GM23338 (cell line): ENCODE measurements around the gene TCP11L2. TPM values are rescaled to one million over a fixed set of nuclear protein-coding genes. Genes with fewer than 3 reads are reported as not detected.
A peak's percentile ranks its signal among the peaks of the same experiment; 100 is the strongest.

Experiments used
- ATAC-seq: fragments of 200-7000 bp; cut with Tn5 transposase; 3 replicates; pipeline ENCODE4 v1.9.1; 2020
- DNase-seq: peaks from one replicate; pipeline ENCODE4 v3.0.0-alpha.2; 2015; ENCODE audit warnings: low spot score
- H2AFZ ChIP-seq: fragments of 200-600 bp; sonication (generic); 2 replicates; pipeline ENCODE4 v1.8.0; 2016; ENCODE audit warnings: antibody characterized with exemption, mild to moderate bottlenecking, moderate library complexity
- H3F3A ChIP-seq: fragments of 200-600 bp; sonication (generic); replicated peaks from 2 replicates; pipeline ENCODE4 v1.8.0; 2017; ENCODE audit warnings: antibody characterized with exemption, mixed run types, low read depth
- H3K27ac ChIP-seq: fragments of 200-600 bp; sonication (generic); 2 replicates; pipeline ENCODE4 v1.6.1; 2016; ENCODE audit warnings: low read depth
- H3K27me3 ChIP-seq: fragments of 200-600 bp; sonication (generic); 2 replicates; pipeline ENCODE4 v1.8.0; 2016; ENCODE audit warnings: mild to moderate bottlenecking, mixed run types, moderate library complexity; ENCODE audit not compliant: insufficient read depth
- H3K36me3 ChIP-seq: fragments of 200-600 bp; sonication (generic); 2 replicates; pipeline ENCODE4 v1.8.0; 2016; ENCODE audit warnings: mild to moderate bottlenecking; ENCODE audit not compliant: insufficient read depth
- H3K4me1 ChIP-seq: fragments of 200-600 bp; sonication (generic); 2 replicates; pipeline ENCODE4 v1.8.0; 2016; ENCODE audit warnings: mild to moderate bottlenecking, moderate library complexity; ENCODE audit not compliant: insufficient read depth
- H3K4me2 ChIP-seq: fragments of 200-600 bp; sonication (generic); 2 replicates; pipeline ENCODE4 v1.7.1; 2017; ENCODE audit warnings: mixed run types
- H3K4me3 ChIP-seq: fragments of 200-600 bp; sonication (generic); 2 replicates; pipeline ENCODE4 v1.6.1; 2016; ENCODE audit warnings: mixed run types
- H3K79me2 ChIP-seq: fragments of 200-600 bp; sonication (generic); replicated peaks from 2 replicates; pipeline ENCODE4 v1.8.0; 2017; ENCODE audit warnings: mild to moderate bottlenecking; ENCODE audit not compliant: insufficient read depth
- H3K9me2 ChIP-seq: fragments of 200-600 bp; sonication (generic); 2 replicates; pipeline ENCODE4 v1.8.0; 2017; ENCODE audit not compliant: insufficient read depth
- H4K20me1 ChIP-seq: fragments of 200-600 bp; sonication (generic); replicated peaks from 2 replicates; pipeline ENCODE4 v1.8.0; 2017; ENCODE audit warnings: mild to moderate bottlenecking; ENCODE audit not compliant: insufficient read depth
- H3K27ac Mint-ChIP-seq: 2 replicates; pipeline ENCODE4 v1.8.0; 2020; ENCODE audit warnings: inconsistent platforms, mild to moderate bottlenecking, moderate library complexity, mixed read lengths
- H3K27me3 Mint-ChIP-seq: 3 replicates; pipeline ENCODE4 v1.8.0; 2022; ENCODE audit warnings: low read depth, mild to moderate bottlenecking, moderate library complexity, mixed read lengths, inconsistent platforms; ENCODE audit not compliant: insufficient read depth, poor library complexity
- H3K36me3 Mint-ChIP-seq: 3 replicates; pipeline ENCODE4 v1.8.0; 2021; ENCODE audit warnings: low read depth, mild to moderate bottlenecking, inconsistent platforms, moderate library complexity, mixed read lengths
- H3K4me1 Mint-ChIP-seq: 3 replicates; pipeline ENCODE4 v1.8.0; 2020; ENCODE audit warnings: mild to moderate bottlenecking, inconsistent platforms, mixed read lengths
- H3K4me3 Mint-ChIP-seq: 3 replicates; pipeline ENCODE4 v1.8.0; 2021; ENCODE audit warnings: moderate library complexity, mild to moderate bottlenecking, inconsistent platforms, mixed read lengths
- H3K9me3 Mint-ChIP-seq: 3 replicates; pipeline ENCODE4 v1.8.0; 2020; ENCODE audit warnings: moderate library complexity, mild to moderate bottlenecking, inconsistent platforms, mixed read lengths
- CREB1 ChIP-seq: fragments of 250-450 bp; sonication (Bioruptor Pico); IDR thresholded peaks from 2 replicates; pipeline ENCODE4 v1.5.0; 2020; ENCODE audit warnings: low read depth, mild to moderate bottlenecking, moderate library complexity
- CTCF ChIP-seq, 2 experiments: fragments of 200-600 bp in 1 of 2; sonication (generic) in 1 of 2; conservative IDR thresholded peaks; 2 replicates each; pipeline versions ENCODE4 v1.5.1 to v1.6.1; 2016 to 2017; ENCODE audit warnings: antibody characterized with exemption in 2 of 2, low read depth in 2 of 2, mild to moderate bottlenecking in 2 of 2, moderate library complexity in 1 of 2
- ETS1 ChIP-seq: IDR thresholded peaks from 2 replicates; pipeline ENCODE4 v1.6.1; 2016; ENCODE audit warnings: antibody characterized with exemption
- EZH2 ChIP-seq: fragments of 200-600 bp; sonication (generic); IDR thresholded peaks from one replicate; pipeline ENCODE4 v1.8.0; 2017; ENCODE audit warnings: antibody characterized with exemption, mild to moderate bottlenecking, low read depth; ENCODE audit not compliant: unreplicated experiment
- EZH2phosphoT487 ChIP-seq: fragments of 200-600 bp; sonication (generic); IDR thresholded peaks from one replicate; pipeline ENCODE4 v1.8.1; 2018; ENCODE audit warnings: antibody characterized with exemption; ENCODE audit not compliant: unreplicated experiment
- JUNB ChIP-seq: IDR thresholded peaks from one replicate; pipeline ENCODE4 v1.6.1; 2016; ENCODE audit warnings: antibody characterized with exemption; ENCODE audit not compliant: unreplicated experiment
- NANOG ChIP-seq: IDR thresholded peaks from 2 replicates; pipeline ENCODE4 v1.6.1; 2016; ENCODE audit warnings: antibody characterized with exemption, borderline replicate concordance
- POLR2AphosphoS5 ChIP-seq: IDR thresholded peaks from 2 replicates; pipeline ENCODE4 v1.6.1; 2016; ENCODE audit warnings: antibody characterized with exemption, low read depth
- REST ChIP-seq: IDR thresholded peaks from one replicate; pipeline ENCODE4 v1.6.1; 2018; ENCODE audit warnings: antibody characterized with exemption; ENCODE audit not compliant: unreplicated experiment
- STAT1 ChIP-seq: IDR thresholded peaks from one replicate; pipeline ENCODE4 v1.6.1; 2016; ENCODE audit warnings: antibody characterized with exemption; ENCODE audit not compliant: unreplicated experiment
- ZNF114 ChIP-seq: fragments of 250-450 bp; sonication (Bioruptor Pico); IDR thresholded peaks from 2 replicates; pipeline ENCODE4 v1.5.0; 2020; ENCODE audit warnings: mild to moderate bottlenecking, moderate library complexity
- ZNF331 ChIP-seq: fragments of 250-450 bp; sonication (Bioruptor Pico); IDR thresholded peaks from 2 replicates; pipeline ENCODE4 v1.5.0; 2020; ENCODE audit warnings: low read depth, mild to moderate bottlenecking, moderate library complexity
- ZNF462 ChIP-seq: fragments of 250-450 bp; sonication (Bioruptor Pico); IDR thresholded peaks from 2 replicates; pipeline ENCODE4 v1.5.0; 2020; ENCODE audit warnings: mild to moderate bottlenecking, moderate library complexity
- polyA plus RNA-seq: library from polyadenylated mRNA; unstranded; fragments of >200 nt; fragmentation: Nextera tagmentation; extraction: Ambion mirVana; gene quantifications from 2 replicates; pipeline ENCODE4 v1.2.1, GENCODE V29; 2016
- total RNA-seq: library from RNA; depleted of rRNA; stranded (reverse); fragments of >200 nt; shearing (Covaris generic); gene quantifications from 2 replicates; pipeline ENCODE4 v1.2.3, GENCODE V29; 2014

Gene TCP11L2
- total and polyA plus RNA-seq, 2 experiments from 2014 or later = 1.4 to 4.4 TPM

GRCh38 chr12:106274012-106274411 lies 28.5 kb upstream of the TCP11L2 start (continued):
- no peak for TF ChIP-seq POLR2AphosphoS5
- TF ChIP-seq CREB1 (CRISPR knock-in tag) = no peak
- no peak for TF ChIP-seq ZNF114 (CRISPR knock-in tag)

GRCh38 chr12:106274575-106275121 lies 27.9 kb upstream of the TCP11L2 start:
- ATAC-seq (no peak), DNase-seq (no peak)
- no peaks in the 10 kb centered on the region for H3K9me3 Mint-ChIP-seq
- Histone ChIP-seq H3K4me3 (no peak overlapping the region), H2AFZ (peak overlapping the region; percentile 91), H3K79me2 (no peaks in the 10 kb centered on the region), H3K9me2 (no peaks in the 10 kb centered on the region), H3K4me2 (no peak overlapping the region), H3K27ac (no peak overlapping the region), H3K4me1 (no peaks in the 10 kb centered on the region), H4K20me1 (no peaks in the 10 kb centered on the region), H3F3A (no peaks in the 10 kb centered on the region), H3K36me3 (no peaks in the 10 kb centered on the region), H3K27me3 (no peaks in the 10 kb centered on the region)
- H3K4me3 Mint-ChIP-seq = no peak overlapping the region
- H3K27me3 Mint-ChIP-seq = no peaks in the 10 kb centered on the region
- no peak overlapping the region for H3K27ac Mint-ChIP-seq
- H3K4me1 Mint-ChIP-seq = peaks cover 2% of the 10 kb centered on the region; the same call in 1 of the 3 replicates
- H3K36me3 Mint-ChIP-seq = no peaks in the 10 kb centered on the region
- TF ChIP-seq ZNF114 (CRISPR knock-in tag) = no peak
- TF ChIP-seq ETS1 = no peak
- TF ChIP-seq ZNF462 (CRISPR knock-in tag) = no peak
- no peak for TF ChIP-seq STAT1
- no peak for TF ChIP-seq JUNB
- no peak for TF ChIP-seq CREB1 (CRISPR knock-in tag)
- no peak for TF ChIP-seq CTCF (conservative IDR thresholded peaks at IDR 0.05; ENCODE audit: low read depth in 2 of 2)
- no peak for TF ChIP-seq EZH2phosphoT487
- TF ChIP-seq POLR2AphosphoS5 = no peak
- TF ChIP-seq EZH2 = no peak
- TF ChIP-seq REST = no peak
- no peak for TF ChIP-seq ZNF331 (CRISPR knock-in tag)
- no peak for TF ChIP-seq NANOG
